HL-60 (cell line): Measurements from ENCODE around the gene SGTB.

ENCODE experiments used
- DNase-seq, 2 experiments: peaks; one replicate each; pipeline ENCODE4 v3.0.0-alpha.2; 2010 to 2020; ENCODE audit warnings: low read depth in 1 of 2, low spot score in 1 of 2
- H3K27ac ChIP-seq: fragments of 250-450 bp; sonication (Bioruptor Pico); replicated peaks from 2 replicates; pipeline ENCODE4 v1.5.1; 2020; ENCODE audit warnings: mild to moderate bottlenecking, moderate library complexity
- H3K27me3 ChIP-seq: fragments of 250-450 bp; sonication (Bioruptor Pico); 2 replicates; pipeline ENCODE4 v1.5.1; 2021; ENCODE audit warnings: mild to moderate bottlenecking, moderate library complexity; ENCODE audit not compliant: insufficient read depth, poor library complexity, severe bottlenecking
- H3K4me3 ChIP-seq: replicated peaks from 2 replicates; pipeline ENCODE4 v1.5.1; 2011; ENCODE audit warnings: mild to moderate bottlenecking, control low read depth, low read length; ENCODE audit not compliant: insufficient read depth
- GABPA ChIP-seq: IDR thresholded peaks from 2 replicates; pipeline ENCODE4 v1.6.1; 2012; ENCODE audit warnings: low read depth
- POLR2AphosphoS5 ChIP-seq: IDR thresholded peaks from 2 replicates; pipeline ENCODE4 v1.6.1; 2012; ENCODE audit warnings: low read depth
- SPI1 ChIP-seq: IDR thresholded peaks from 2 replicates; pipeline ENCODE4 v1.6.1; 2012; ENCODE audit warnings: low read depth, mild to moderate bottlenecking, borderline replicate concordance
- TF ChIP-seq, protein P1 (sequence below): IDR thresholded peaks from one replicate; pipeline ENCODE4 v1.5.1; 2011; ENCODE audit warnings: low read length, control low read depth, inconsistent platforms; ENCODE audit not compliant: insufficient read depth
- TF ChIP-seq, protein P2 (sequence below): IDR thresholded peaks from 2 replicates; pipeline ENCODE4 v1.6.1; 2012; ENCODE audit warnings: low read depth; ENCODE audit not compliant: insufficient replicate concordance

Gene SGTB

DNA sequence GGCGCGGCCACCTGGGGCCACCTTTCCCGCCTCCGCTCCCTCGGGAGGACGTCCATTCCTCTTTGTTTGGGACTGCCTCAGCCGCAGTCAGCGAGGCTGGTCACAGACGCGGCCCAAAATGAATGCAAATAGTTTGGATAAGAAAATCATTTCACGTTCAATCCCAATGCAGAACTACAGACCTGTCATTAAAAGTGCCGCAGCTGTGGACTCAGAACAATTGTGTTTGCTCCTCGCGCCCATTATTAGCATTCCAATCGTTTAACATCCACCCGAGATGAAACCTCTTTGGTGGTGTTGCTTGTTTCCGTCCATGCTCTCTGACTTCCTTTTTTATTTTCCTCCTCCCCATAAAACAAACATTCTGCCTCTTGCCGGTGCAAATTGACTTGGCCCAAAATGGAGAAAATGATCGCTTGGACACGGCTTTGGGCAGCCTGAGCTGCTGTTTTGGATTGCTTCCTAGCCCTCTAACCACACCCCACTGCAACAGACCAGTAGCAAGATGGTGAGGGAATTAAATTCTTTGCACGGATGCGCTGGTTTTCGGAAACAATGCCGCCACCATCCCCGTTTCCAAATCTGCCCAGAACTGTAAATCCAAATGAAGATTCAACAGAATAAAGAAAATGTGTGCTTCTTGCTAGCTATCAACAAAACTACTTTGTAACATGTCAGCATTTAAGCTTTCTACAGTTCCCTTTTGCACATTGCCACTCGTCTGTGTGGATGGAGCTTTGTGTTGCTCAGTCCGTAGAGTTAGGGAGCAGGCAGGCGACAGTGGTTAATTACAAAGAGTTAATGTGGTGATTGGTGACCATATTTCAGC lies 880 bp upstream of the SGTB start:
- H3K27ac ChIP-seq, result peak overlapping the region; percentile 78
- no peaks in the 10 kb centered on the region for H3K27me3 ChIP-seq
- peak in 1 of 2 experiments; percentile 14 for DNase-seq
- peak overlapping the region; percentile 76 for H3K4me3 ChIP-seq
- TF ChIP-seq, protein P1, sequence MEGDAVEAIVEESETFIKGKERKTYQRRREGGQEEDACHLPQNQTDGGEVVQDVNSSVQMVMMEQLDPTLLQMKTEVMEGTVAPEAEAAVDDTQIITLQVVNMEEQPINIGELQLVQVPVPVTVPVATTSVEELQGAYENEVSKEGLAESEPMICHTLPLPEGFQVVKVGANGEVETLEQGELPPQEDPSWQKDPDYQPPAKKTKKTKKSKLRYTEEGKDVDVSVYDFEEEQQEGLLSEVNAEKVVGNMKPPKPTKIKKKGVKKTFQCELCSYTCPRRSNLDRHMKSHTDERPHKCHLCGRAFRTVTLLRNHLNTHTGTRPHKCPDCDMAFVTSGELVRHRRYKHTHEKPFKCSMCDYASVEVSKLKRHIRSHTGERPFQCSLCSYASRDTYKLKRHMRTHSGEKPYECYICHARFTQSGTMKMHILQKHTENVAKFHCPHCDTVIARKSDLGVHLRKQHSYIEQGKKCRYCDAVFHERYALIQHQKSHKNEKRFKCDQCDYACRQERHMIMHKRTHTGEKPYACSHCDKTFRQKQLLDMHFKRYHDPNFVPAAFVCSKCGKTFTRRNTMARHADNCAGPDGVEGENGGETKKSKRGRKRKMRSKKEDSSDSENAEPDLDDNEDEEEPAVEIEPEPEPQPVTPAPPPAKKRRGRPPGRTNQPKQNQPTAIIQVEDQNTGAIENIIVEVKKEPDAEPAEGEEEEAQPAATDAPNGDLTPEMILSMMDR, result no peak
- TF ChIP-seq SPI1, result peak; percentile 67; the same call in 1 of the 2 replicates

DNA sequence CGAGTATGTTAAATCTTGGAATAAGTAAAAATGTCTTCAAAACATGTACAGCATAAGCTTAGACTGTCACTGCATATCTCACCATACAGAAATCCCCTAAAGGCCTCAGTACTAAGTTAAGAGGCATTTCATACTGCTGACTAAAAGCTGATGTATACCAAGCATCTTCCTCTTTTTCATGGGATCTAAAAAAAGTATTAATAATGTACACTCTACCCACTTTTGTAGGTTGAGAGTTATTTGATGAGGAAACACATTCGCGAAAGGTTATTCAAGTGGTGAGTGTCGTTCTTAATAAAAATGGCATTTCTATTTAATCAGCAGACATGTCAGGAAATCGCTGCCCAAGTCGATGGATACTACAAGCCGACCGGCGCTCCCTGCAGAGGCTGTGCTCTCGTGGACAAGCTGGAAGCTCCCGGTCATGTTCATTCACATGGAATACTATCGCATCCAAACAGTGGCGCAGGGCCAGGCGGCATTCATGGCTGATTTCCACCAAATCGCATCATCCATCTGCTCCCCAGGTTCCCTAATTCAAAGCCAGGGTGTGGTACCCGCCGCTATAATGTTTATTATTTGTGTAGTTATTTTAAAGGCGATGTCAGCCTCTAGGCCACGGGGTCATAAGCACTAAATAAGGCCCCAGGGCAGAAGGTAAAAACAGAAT lies 724 bp downstream of the SGTB start:
- peak in 1 of 2 experiments; percentile 2 for DNase-seq
- Histone ChIP-seq H3K27ac (no peak overlapping the region), H3K27me3 (no peaks in the 10 kb centered on the region), H3K4me3 (peak overlapping the region; percentile 89)
- TF ChIP-seq, protein P1, result no peak
- TF ChIP-seq GABPA (no peak), SPI1 (no peak), POLR2AphosphoS5 (no peak)
- TF ChIP-seq, protein P2, sequence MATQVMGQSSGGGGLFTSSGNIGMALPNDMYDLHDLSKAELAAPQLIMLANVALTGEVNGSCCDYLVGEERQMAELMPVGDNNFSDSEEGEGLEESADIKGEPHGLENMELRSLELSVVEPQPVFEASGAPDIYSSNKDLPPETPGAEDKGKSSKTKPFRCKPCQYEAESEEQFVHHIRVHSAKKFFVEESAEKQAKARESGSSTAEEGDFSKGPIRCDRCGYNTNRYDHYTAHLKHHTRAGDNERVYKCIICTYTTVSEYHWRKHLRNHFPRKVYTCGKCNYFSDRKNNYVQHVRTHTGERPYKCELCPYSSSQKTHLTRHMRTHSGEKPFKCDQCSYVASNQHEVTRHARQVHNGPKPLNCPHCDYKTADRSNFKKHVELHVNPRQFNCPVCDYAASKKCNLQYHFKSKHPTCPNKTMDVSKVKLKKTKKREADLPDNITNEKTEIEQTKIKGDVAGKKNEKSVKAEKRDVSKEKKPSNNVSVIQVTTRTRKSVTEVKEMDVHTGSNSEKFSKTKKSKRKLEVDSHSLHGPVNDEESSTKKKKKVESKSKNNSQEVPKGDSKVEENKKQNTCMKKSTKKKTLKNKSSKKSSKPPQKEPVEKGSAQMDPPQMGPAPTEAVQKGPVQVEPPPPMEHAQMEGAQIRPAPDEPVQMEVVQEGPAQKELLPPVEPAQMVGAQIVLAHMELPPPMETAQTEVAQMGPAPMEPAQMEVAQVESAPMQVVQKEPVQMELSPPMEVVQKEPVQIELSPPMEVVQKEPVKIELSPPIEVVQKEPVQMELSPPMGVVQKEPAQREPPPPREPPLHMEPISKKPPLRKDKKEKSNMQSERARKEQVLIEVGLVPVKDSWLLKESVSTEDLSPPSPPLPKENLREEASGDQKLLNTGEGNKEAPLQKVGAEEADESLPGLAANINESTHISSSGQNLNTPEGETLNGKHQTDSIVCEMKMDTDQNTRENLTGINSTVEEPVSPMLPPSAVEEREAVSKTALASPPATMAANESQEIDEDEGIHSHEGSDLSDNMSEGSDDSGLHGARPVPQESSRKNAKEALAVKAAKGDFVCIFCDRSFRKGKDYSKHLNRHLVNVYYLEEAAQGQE, result no peak

- no peak for TF ChIP-seq GABPA
- TF ChIP-seq SPI1, result no peak
- no peak for TF ChIP-seq POLR2AphosphoS5
- TF ChIP-seq, protein P1, result no peak
- TF ChIP-seq, protein P2, result no peak
- Histone ChIP-seq H3K27me3 (no peaks in the 10 kb centered on the region), H3K4me3 (no peak overlapping the region), H3K27ac (no peak overlapping the region)
- no peak for DNase-seq
Observed at GRCh38 chr5:65718576-65719310, 3.2 kb downstream of the SGTB start.
